ENCODE measurements around the gene OPA1.

OPA1 gene

DNA sequence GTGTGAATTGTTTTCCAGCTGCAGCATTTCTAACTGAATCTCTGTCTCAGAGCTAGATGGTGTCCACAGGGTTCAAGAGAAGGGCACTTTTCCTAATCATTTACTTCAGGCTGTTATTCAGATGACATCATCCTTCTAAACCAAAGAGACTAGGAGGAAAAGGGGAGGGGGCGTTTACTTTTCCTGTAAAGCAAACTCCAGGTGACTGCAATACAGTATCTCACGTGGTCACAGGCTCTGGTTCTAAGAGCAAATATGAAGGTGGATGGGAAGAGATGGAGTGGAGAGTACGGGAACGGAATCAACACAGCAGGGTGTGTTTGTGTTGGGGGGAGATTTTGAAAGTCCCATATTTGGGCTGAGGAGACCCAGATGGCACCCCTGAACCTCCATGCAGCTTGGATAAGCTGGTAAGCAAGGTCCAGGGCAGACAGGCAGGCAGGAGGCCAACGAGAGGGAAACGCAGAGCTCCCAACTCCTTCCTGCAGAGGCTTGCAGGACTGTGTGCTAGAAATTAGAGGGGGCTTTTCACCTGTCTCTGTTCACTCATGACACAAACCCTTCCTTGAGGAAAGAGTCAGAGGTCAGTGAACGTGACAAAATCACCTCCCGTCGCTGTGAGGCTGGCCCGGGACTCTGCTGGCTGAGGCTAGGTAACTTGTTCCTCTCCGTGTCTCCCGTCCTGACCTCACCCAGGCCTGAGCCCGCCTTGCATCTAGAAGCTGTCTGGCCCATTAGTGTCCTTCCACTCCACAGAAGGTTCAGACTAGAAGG is 151.2 kb downstream of the OPA1 start:
- DNase-seq, result no peak

DNA sequence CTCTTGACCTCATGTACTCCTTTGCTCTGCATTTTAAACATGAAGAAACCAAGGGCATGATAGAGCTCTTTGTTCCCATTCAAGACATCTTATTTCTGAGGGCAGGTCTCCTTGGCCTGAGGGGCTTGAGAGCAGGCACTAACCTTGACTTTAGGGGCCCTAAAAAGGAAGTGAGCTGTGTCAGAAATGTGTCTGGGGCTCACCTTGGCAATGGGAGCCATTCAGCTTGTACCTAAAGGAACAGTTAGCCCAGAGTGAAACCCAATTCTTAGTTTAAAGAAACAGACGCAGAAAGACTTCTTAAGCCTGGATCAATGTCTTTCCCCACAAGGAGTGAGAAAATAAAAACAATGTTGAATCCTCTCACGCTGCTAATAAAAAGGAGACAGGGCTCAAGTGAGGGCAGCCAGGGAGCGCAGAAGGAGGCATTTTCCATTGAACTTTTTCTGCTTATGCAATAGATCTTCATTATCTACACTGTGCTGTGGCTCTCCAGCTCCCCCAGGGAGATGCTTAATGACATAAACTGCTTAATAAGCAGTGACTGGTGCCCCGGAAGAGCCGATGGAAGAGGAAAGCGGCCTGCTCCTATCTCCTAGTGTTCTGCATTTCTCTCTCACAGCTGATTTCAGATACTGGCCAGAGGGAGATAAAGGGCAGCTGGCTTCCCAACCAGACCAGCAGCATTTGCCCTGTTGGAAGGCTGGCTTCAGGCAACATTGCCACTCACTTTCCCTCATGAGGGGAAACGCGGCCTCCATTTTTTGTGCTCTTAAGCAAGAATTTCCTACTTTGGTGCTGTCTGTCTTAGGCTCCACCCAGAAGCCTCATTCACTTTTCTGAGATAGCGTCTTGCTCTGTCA is 152.0 kb downstream of the OPA1 start:
- DNase-seq, result no peak

DNA sequence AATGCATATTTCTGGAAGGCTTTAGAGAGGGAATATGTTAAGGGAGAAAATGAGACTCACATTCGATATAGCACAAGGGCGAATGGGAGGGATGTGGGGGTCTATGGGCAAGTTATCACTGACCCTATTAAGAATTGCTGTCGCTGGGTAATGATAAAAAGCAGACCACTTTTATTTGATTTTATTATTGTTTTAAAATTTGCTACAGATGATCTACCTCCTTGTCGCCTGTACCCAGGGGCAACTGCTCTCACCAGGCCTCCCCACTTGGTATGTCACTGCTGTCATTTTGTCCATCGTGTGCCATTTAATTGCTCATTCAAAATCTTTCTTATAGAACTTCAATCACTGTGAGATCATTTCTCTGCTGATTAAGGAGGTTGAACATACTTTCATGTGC is 153.8 kb downstream of the OPA1 start:
- DNase-seq, result no peak
